ENCODE data around the gene AK8. TPM values are rescaled to one million over a fixed set of nuclear protein-coding genes. Genes with fewer than 3 reads are reported as not detected.

The AK8 gene
- total RNA-seq, 6 experiments from 2014 or later, result 0.07 to 0.24 (median 0.12) TPM; not detected in 1

- no peak for TF ChIP-seq CTCF (IDR thresholded peaks at IDR 0.05)
- Mint-ChIP-seq H3K36me3 (ENCODE audit: low read depth) (peaks cover 44% of the 10 kb centered on the region), H3K4me1 (ENCODE audit: low read depth) (peaks cover 13% of the 10 kb centered on the region), H3K27me3 (ENCODE audit: insufficient read depth) (no peaks in the 10 kb centered on the region), H3K4me3 (no peak overlapping the region), H3K9me3 (no peaks in the 10 kb centered on the region), H3K27ac (no peak overlapping the region)
- DNase-seq, result no peak
Measured at GRCh38 chr9:132683873-132684272, 194.2 kb downstream of the AK8 start.

- H3K36me3 Mint-ChIP-seq (ENCODE audit: low read depth), result peaks cover 43% of the 10 kb centered on the region
Measured at GRCh38 chr9:132681561-132681960, 196.5 kb downstream of the AK8 start.

GRCh38 chr9:132679946-132680625 lies 198.0 kb downstream of the AK8 start:
- no peak for DNase-seq
- TF ChIP-seq CTCF (IDR thresholded peaks at IDR 0.05), result no peak
- Mint-ChIP-seq H3K36me3 (ENCODE audit: low read depth) (peaks cover 38% of the 10 kb centered on the region), H3K4me1 (ENCODE audit: low read depth) (peaks cover 27% of the 10 kb centered on the region), H3K27me3 (ENCODE audit: insufficient read depth) (no peaks in the 10 kb centered on the region), H3K9me3 (no peaks in the 10 kb centered on the region), H3K27ac (no peak overlapping the region), H3K4me3 (no peak overlapping the region)

More at GRCh38 chr9:132681561-132681960, 196.5 kb downstream of the AK8 start:
- TF ChIP-seq CTCF (IDR thresholded peaks at IDR 0.05), result no peak
- no peak for DNase-seq
- Mint-ChIP-seq H3K9me3 (no peaks in the 10 kb centered on the region), H3K4me1 (ENCODE audit: low read depth) (peaks cover 19% of the 10 kb centered on the region), H3K4me3 (no peak overlapping the region), H3K27me3 (ENCODE audit: insufficient read depth) (no peaks in the 10 kb centered on the region), H3K27ac (peak overlapping the region; percentile 37; the same call in 1 of the 2 replicates)

GRCh38 chr9:132677976-132678375 lies 200.1 kb downstream of the AK8 start:
- TF ChIP-seq CTCF (IDR thresholded peaks at IDR 0.05), result no peak
- no peak for DNase-seq
- peaks cover 36% of the 10 kb centered on the region for H3K36me3 Mint-ChIP-seq (ENCODE audit: low read depth)
- no peak overlapping the region for H3K27ac Mint-ChIP-seq
- H3K27me3 Mint-ChIP-seq (ENCODE audit: insufficient read depth), result no peaks in the 10 kb centered on the region
- H3K9me3 Mint-ChIP-seq, result no peaks in the 10 kb centered on the region
- peaks cover 45% of the 10 kb centered on the region for H3K4me1 Mint-ChIP-seq (ENCODE audit: low read depth)
- H3K4me3 Mint-ChIP-seq, result no peak overlapping the region

Other genes with a start within 250 kb of the AK8 start
- gene DDX31, start 208.3 kb downstream of the AK8 start, total RNA-seq (2021; fragmentation: NEBNext Ultra II Directional; extraction: Animal tissue kit (Norgen Biotek cat#: 25700)), result 10 to 100 TPM in 5 of 6 experiments, 1 to 10 TPM in 1; 9.6 to 16.2 (median 14.9) TPM
- gene GTF3C4, start 207.8 kb downstream of the AK8 start, total RNA-seq (2021; fragmentation: NEBNext Ultra II Directional; extraction: Animal tissue kit (Norgen Biotek cat#: 25700)), result 10 to 100 TPM; 13.5 to 16.0 (median 15.1) TPM
- gene SPACA9, start 614 bp upstream of the AK8 start, total RNA-seq (2021; fragmentation: NEBNext Ultra II Directional; extraction: Animal tissue kit (Norgen Biotek cat#: 25700)), result 1 to 10 TPM; 5.7 to 8.9 (median 6.3) TPM
- 10 to 100 TPM; 36.0 to 39.7 (median 37.1) TPM for gene TSC1, start 66.3 kb upstream of the AK8 start, total RNA-seq (2021; fragmentation: NEBNext Ultra II Directional; extraction: Animal tissue kit (Norgen Biotek cat#: 25700))
- gene GFI1B, start 100.4 kb upstream of the AK8 start, total RNA-seq (2021; fragmentation: NEBNext Ultra II Directional; extraction: Animal tissue kit (Norgen Biotek cat#: 25700)), result under 1 TPM in 1 of 6 experiments, not detected in 5; 0.18 TPM
- 10 to 100 TPM; 34.5 to 40.2 (median 38.4) TPM for gene GTF3C5, start 152.7 kb upstream of the AK8 start, total RNA-seq (2021; fragmentation: NEBNext Ultra II Directional; extraction: Animal tissue kit (Norgen Biotek cat#: 25700))
- under 1 TPM; 0.25 to 0.60 (median 0.43) TPM for gene CEL, start 183.7 kb upstream of the AK8 start, total RNA-seq (2021; fragmentation: NEBNext Ultra II Directional; extraction: Animal tissue kit (Norgen Biotek cat#: 25700))
- 10 to 100 TPM; 12.1 to 15.8 (median 14.8) TPM for gene RALGDS, start 243.0 kb upstream of the AK8 start, total RNA-seq (2021; fragmentation: NEBNext Ultra II Directional; extraction: Animal tissue kit (Norgen Biotek cat#: 25700))